Body of pancreas (tissue), 4 donors: Measurements from ENCODE around the gene GALNT9.
"Not testable (repeated sequence)": the region's sequence is repeated elsewhere in the genome, so short reads cannot be mapped to it uniquely, and the experiment has no call there.

ENCODE experiments used
- CTCF ChIP-seq, 7 experiments: fragments of 450-650 bp in 4 of 7; fragments of 200-600 bp in 3 of 7; sonication (generic) in 3 of 7; IDR thresholded peaks; one replicate each; pipeline ENCODE4 v1.5.1; 2016 to 2019; ENCODE audit warnings: antibody characterized with exemption in 7 of 7
- POLR2A ChIP-seq, 3 donors: fragments of 450-650 bp; IDR thresholded peaks; one replicate each; pipeline ENCODE4 v1.6.1; 2016; ENCODE audit warnings: antibody characterized with exemption in 3 of 3, mild to moderate bottlenecking in 2 of 3

- not testable (repeated sequence) for TF ChIP-seq CTCF, POLR2A (IDR thresholded peaks at IDR 0.05)
These were observed 86.2 kb downstream of the GALNT9 start for GRCh38 chr12:132243171-132243570.
